Measurements from ENCODE around the gene ACP4.

Gene ACP4

DNA sequence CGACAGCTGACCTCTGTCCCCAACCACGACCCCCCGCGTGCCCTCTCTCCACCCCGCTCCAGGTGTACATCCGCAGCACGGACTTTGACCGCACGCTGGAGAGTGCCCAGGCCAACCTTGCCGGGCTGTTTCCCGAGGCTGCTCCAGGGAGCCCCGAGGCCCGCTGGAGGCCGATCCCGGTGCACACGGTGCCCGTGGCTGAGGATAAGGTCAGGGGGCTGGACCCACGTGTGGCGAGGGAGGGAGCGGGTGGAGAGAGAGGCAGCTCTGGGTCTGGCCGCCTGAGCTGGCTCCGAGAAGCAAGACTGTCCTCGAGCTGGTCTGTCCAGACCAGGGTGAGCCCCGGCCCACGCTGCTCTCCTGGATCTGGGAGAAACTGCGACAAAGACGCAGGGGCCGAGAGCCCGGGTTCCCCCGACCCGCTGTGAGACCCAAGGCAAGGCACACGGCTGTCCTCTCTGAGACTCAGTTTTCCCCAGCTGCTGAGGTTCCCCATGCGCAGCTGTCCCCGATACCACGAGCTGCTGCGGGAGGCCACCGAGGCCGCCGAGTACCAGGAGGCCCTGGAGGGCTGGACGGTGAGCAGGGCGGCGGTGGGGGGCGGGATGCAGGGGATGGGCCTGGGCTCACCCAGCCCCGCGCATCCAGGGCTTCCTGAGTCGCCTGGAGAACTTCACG, 1.5 kb downstream of the ACP4 start:
- peaks cover 2% of the 10 kb centered on the region; the same call in 1 of the 2 replicates for H4K20me1 ChIP-seq (ENCODE audit: insufficient read depth, low read length)
- peaks cover 22% of the 10 kb centered on the region for H3F3A ChIP-seq (ENCODE audit: insufficient read depth, low read length)
- no peaks in the 10 kb centered on the region for H3K9me2 ChIP-seq (replicated peaks; ENCODE audit: insufficient read depth, low read length)
- H3K4me2 ChIP-seq (ENCODE audit: low read depth, low read length), result no peak overlapping the region
- no peak overlapping the region for H3K4me3 ChIP-seq (ENCODE audit: low read length)
- H2AFZ ChIP-seq (ENCODE audit: low read length), result no peak overlapping the region
- TF ChIP-seq EZH2 (optimal IDR thresholded peaks at IDR 0.05; ENCODE audit: low read depth, low read length) (no peak), EZH2phosphoT487 (IDR thresholded peaks at IDR 0.05; ENCODE audit: low read length) (no peak)
- TF ChIP-seq, protein P1, sequence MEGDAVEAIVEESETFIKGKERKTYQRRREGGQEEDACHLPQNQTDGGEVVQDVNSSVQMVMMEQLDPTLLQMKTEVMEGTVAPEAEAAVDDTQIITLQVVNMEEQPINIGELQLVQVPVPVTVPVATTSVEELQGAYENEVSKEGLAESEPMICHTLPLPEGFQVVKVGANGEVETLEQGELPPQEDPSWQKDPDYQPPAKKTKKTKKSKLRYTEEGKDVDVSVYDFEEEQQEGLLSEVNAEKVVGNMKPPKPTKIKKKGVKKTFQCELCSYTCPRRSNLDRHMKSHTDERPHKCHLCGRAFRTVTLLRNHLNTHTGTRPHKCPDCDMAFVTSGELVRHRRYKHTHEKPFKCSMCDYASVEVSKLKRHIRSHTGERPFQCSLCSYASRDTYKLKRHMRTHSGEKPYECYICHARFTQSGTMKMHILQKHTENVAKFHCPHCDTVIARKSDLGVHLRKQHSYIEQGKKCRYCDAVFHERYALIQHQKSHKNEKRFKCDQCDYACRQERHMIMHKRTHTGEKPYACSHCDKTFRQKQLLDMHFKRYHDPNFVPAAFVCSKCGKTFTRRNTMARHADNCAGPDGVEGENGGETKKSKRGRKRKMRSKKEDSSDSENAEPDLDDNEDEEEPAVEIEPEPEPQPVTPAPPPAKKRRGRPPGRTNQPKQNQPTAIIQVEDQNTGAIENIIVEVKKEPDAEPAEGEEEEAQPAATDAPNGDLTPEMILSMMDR (IDR thresholded peaks at IDR 0.05; ENCODE audit: low read length), result no peak
- H3K9ac ChIP-seq (ENCODE audit: low read length), result no peak overlapping the region
- H3K4me1 ChIP-seq (ENCODE audit: low read length), result peaks cover 11% of the 10 kb centered on the region; the same call in 1 of the 2 replicates
- H3K9me3 ChIP-seq (replicated peaks; ENCODE audit: insufficient read depth, low read length), result no peaks in the 10 kb centered on the region
- no peak overlapping the region for H3K27ac ChIP-seq (ENCODE audit: low read length)
- no peak for DNase-seq
- H3K79me2 ChIP-seq (ENCODE audit: low read length), result no peaks in the 10 kb centered on the region
- peaks cover 5% of the 10 kb centered on the region; the same call in 1 of the 2 replicates for H3K27me3 ChIP-seq (replicated peaks; ENCODE audit: insufficient read depth, low read length)
- no peaks in the 10 kb centered on the region for H3K36me3 ChIP-seq (replicated peaks; ENCODE audit: insufficient read depth, low read length)

DNA sequence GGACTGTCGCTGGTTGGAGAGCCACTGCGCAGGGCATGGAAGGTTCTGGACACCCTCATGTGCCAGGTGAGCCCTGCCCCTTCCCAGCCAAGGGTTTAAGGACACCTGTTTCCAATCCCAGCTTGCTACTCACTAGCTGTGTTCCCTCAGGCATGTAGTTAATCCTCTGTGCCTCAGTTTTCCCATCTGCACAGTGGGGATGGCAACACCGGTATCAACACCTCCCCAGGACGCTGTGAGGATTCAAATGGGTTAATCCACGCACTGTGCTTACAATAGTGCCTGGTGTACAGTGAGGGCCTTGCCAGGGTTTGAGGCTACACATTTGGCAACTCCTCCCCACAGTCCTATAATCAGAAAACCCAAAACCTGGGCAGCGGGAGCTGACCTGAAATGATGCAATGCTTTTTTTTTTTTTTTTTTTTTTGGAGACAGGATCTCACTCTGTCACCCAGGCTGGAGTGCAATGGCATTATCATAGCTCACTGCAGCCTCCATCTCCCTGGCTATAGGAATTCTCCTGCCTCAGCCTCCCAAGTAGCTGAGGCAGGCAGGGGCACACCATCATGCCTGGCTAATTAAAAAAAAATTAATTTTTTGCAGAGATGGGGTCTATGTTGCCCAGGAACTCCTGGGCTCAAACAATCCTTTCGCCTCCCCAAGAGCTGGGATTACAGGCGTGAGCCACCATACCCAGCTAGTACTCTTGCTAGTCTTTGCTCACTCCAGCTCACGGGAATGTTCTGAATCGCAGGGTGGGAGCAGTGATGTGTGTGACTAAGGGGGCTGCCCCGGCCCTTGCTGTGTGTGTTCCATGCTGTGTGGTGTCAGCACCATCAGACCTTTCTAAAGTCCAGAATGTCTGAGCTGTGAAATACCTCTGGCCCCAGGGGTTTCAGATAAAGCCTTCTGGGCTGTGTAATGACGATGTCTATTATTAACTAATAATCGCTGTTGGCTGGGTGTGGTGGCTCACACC, 2.3 kb downstream of the ACP4 start:
- H3K9me2 ChIP-seq (replicated peaks; ENCODE audit: insufficient read depth, low read length), result no peaks in the 10 kb centered on the region
- no peaks in the 10 kb centered on the region for H3K9me3 ChIP-seq (replicated peaks; ENCODE audit: insufficient read depth, low read length)
- no peak overlapping the region for H2AFZ ChIP-seq (ENCODE audit: low read length)
- H3K4me3 ChIP-seq (ENCODE audit: low read length), result no peak overlapping the region
- no peak overlapping the region for H3K27ac ChIP-seq (ENCODE audit: low read length)
- H3K4me2 ChIP-seq (ENCODE audit: low read depth, low read length), result no peak overlapping the region
- H3K4me1 ChIP-seq (ENCODE audit: low read length), result peaks cover 11% of the 10 kb centered on the region; the same call in 1 of the 2 replicates
- TF ChIP-seq EZH2 (optimal IDR thresholded peaks at IDR 0.05; ENCODE audit: low read depth, low read length) (no peak), EZH2phosphoT487 (IDR thresholded peaks at IDR 0.05; ENCODE audit: low read length) (no peak)
- TF ChIP-seq, protein P1 (IDR thresholded peaks at IDR 0.05; ENCODE audit: low read length), result no peak
- H4K20me1 ChIP-seq (ENCODE audit: insufficient read depth, low read length), result peaks cover 7% of the 10 kb centered on the region; the same call in 1 of the 2 replicates
- DNase-seq, result no peak
- H3K36me3 ChIP-seq (replicated peaks; ENCODE audit: insufficient read depth, low read length), result no peaks in the 10 kb centered on the region
- peaks cover 27% of the 10 kb centered on the region for H3F3A ChIP-seq (ENCODE audit: insufficient read depth, low read length)
- H3K9ac ChIP-seq (ENCODE audit: low read length), result no peak overlapping the region
- H3K79me2 ChIP-seq (ENCODE audit: low read length), result no peaks in the 10 kb centered on the region
- H3K27me3 ChIP-seq (replicated peaks; ENCODE audit: insufficient read depth, low read length), result peaks cover 3% of the 10 kb centered on the region; the same call in 1 of the 2 replicates

DNA sequence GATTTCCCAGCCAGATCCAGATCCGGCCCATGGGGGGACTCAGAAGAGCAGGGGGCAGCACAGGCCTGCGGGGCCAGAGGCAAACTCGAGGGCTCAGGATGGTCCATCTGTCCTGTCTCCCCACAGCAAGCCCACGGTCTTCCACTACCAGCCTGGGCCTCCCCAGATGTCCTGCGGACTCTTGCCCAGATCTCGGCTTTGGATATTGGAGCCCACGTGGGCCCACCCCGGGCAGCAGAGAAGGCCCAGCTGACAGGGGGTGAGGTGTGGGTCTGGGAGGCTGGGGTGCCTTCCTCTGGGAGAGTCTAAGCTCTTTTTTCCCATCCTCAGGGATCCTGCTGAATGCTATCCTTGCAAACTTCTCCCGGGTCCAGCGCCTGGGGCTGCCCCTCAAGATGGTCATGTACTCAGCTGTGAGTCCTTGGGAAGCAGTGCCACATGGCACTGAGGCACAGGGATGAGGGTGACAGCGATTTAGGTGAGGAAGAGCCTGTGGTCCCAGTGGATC, 3.4 kb downstream of the ACP4 start:
- no peaks in the 10 kb centered on the region for H3K9me2 ChIP-seq (replicated peaks; ENCODE audit: insufficient read depth, low read length)
- peaks cover 32% of the 10 kb centered on the region for H3F3A ChIP-seq (ENCODE audit: insufficient read depth, low read length)
- no peaks in the 10 kb centered on the region for H3K27me3 ChIP-seq (replicated peaks; ENCODE audit: insufficient read depth, low read length)
- no peak for TF ChIP-seq EZH2 (optimal IDR thresholded peaks at IDR 0.05; ENCODE audit: low read depth, low read length)
- TF ChIP-seq EZH2phosphoT487 (IDR thresholded peaks at IDR 0.05; ENCODE audit: low read length), result no peak
- TF ChIP-seq, protein P1 (IDR thresholded peaks at IDR 0.05; ENCODE audit: low read length), result no peak
- peaks cover 14% of the 10 kb centered on the region for H4K20me1 ChIP-seq (ENCODE audit: insufficient read depth, low read length)
- no peaks in the 10 kb centered on the region for H3K79me2 ChIP-seq (ENCODE audit: low read length)
- no peak overlapping the region for H3K4me3 ChIP-seq (ENCODE audit: low read length)
- H3K9me3 ChIP-seq (replicated peaks; ENCODE audit: insufficient read depth, low read length), result no peaks in the 10 kb centered on the region
- H3K9ac ChIP-seq (ENCODE audit: low read length), result no peak overlapping the region
- no peak overlapping the region for H3K27ac ChIP-seq (ENCODE audit: low read length)
- 0 out of 2 replicates have a peak, but pooled peaks cover 2% of the 10 kb centered on the region for H3K36me3 ChIP-seq (replicated peaks; ENCODE audit: insufficient read depth, low read length)
- H3K4me2 ChIP-seq (ENCODE audit: low read depth, low read length), result no peak overlapping the region
- peaks cover 11% of the 10 kb centered on the region; the same call in 1 of the 2 replicates for H3K4me1 ChIP-seq (ENCODE audit: low read length)
- no peak overlapping the region for H2AFZ ChIP-seq (ENCODE audit: low read length)
- DNase-seq, result no peak

Measured in MM.1S (cell line).